Gastroesophageal sphincter (tissue), 4 donors: Measurements from ENCODE around the gene TNFRSF19. TPM values are rescaled to one million over a fixed set of nuclear protein-coding genes. Genes with fewer than 3 reads are reported as not detected.
"Not testable (repeated sequence)": the region's sequence is repeated elsewhere in the genome, so short reads cannot be mapped to it uniquely, and the experiment has no call there.

Source experiments
- ATAC-seq: fragments of 150-250 bp; one replicate; pipeline ENCODE4 v1.9.1; 2016; ENCODE audit warnings: mild to moderate bottlenecking, moderate library complexity
- H3K27ac ChIP-seq, 4 donors: fragments of 200-600 bp; sonication (generic) in 3 of 4; 1 replicate in 3 of 4; 2 replicates in 1 of 4; pipeline ENCODE4 v1.5.1; 2016 to 2019
- H3K27me3 ChIP-seq: fragments of 200-600 bp; sonication (generic); one replicate; pipeline ENCODE4 v1.5.1; 2019
- H3K36me3 ChIP-seq, 2 donors: fragments of 200-600 bp; sonication (generic); one replicate each; pipeline ENCODE4 v1.5.1; 2019; ENCODE audit warnings: control low read depth in 1 of 2
- H3K4me1 ChIP-seq, 3 donors: fragments of 200-600 bp; sonication (generic); 1 replicate in 2 of 3; 2 replicates in 1 of 3; pipeline ENCODE4 v1.5.1; 2016 to 2019; ENCODE audit warnings: control low read depth in 2 of 3
- H3K4me3 ChIP-seq, 2 donors: fragments of 200-600 bp; sonication (generic); one replicate each; pipeline ENCODE4 v1.5.1; 2019; ENCODE audit warnings: mild to moderate bottlenecking in 1 of 2, moderate library complexity in 1 of 2
- H3K9me3 ChIP-seq, 3 donors: fragments of 200-600 bp; sonication (generic); one replicate each; pipeline ENCODE4 v1.5.1; 2017 to 2019; ENCODE audit warnings: control low read depth in 2 of 3
- EP300 ChIP-seq: sonication (generic); formaldehyde crosslinking; IDR thresholded peaks from one replicate; pipeline ENCODE4 v1.6.1; 2017; ENCODE audit warnings: antibody characterized with exemption, mild to moderate bottlenecking
- POLR2A ChIP-seq, 2 donors: fragments of 450-650 bp; IDR thresholded peaks; one replicate each; pipeline ENCODE4 v1.6.1; 2017; ENCODE audit warnings: antibody characterized with exemption in 2 of 2, mild to moderate bottlenecking in 2 of 2, moderate library complexity in 1 of 2
- POLR2AphosphoS5 ChIP-seq: sonication (generic); formaldehyde crosslinking; IDR thresholded peaks from one replicate; pipeline ENCODE4 v1.6.1; 2017; ENCODE audit warnings: antibody characterized with exemption
- WGBS, 2 donors: methylation state at CpG; one replicate each; pipeline ENCODE4 v1.1.5; 2018; ENCODE audit warnings: low coverage in 1 of 2; 5-methylcytosine and 5-hydroxymethylcytosine counted together
- total RNA-seq, 4 donors: library from RNA; depleted of rRNA; stranded (reverse); fragments of >200 nt; gene quantifications; one replicate each; pipeline ENCODE4 v1.1.0, GENCODE V29; 2016
- TF ChIP-seq, protein P1 (sequence below), 4 experiments: fragments of 200-600 bp in 2 of 4; fragments of 450-650 bp in 2 of 4; sonication (generic) in 1 of 4; IDR thresholded peaks; one replicate each; pipeline ENCODE4 v1.5.1; 2017 to 2019; ENCODE audit warnings: antibody characterized with exemption in 4 of 4, mild to moderate bottlenecking in 2 of 4, moderate library complexity in 2 of 4

TNFRSF19 gene, protein sequence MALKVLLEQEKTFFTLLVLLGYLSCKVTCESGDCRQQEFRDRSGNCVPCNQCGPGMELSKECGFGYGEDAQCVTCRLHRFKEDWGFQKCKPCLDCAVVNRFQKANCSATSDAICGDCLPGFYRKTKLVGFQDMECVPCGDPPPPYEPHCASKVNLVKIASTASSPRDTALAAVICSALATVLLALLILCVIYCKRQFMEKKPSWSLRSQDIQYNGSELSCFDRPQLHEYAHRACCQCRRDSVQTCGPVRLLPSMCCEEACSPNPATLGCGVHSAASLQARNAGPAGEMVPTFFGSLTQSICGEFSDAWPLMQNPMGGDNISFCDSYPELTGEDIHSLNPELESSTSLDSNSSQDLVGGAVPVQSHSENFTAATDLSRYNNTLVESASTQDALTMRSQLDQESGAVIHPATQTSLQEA
- total RNA-seq = 10 to 100 TPM in 2 of 4 donors, 1 to 10 TPM in 2; 4.1 to 14.7 (median 8.2) TPM

- peaks cover 0 to 20% (median 0%) of the 10 kb centered on the region in 3 donors for H3K4me1 ChIP-seq
- H3K36me3 ChIP-seq = no peaks in the 10 kb centered on the region
- H3K9me3 ChIP-seq = no peaks in the 10 kb centered on the region
- peaks cover 5% of the 10 kb centered on the region for H3K27me3 ChIP-seq
- H3K27ac ChIP-seq = peak within 1 kb of the TSS in 3 of 4 donors; percentile 33 to 65 (median 55)
- WGBS, 2 donors = 10 to 25% methylated on average over 7 to 10 of the region's 10 CpGs
- TF ChIP-seq EP300 (no peak), POLR2AphosphoS5 (peak; percentile 5)
- peak within 1 kb of the TSS; percentile 12 to 29 for H3K4me3 ChIP-seq
- ATAC-seq = peak; percentile 50
Observed at GRCh38 chr13:23570099-23570920, at the start of gene TNFRSF19. TNFRSF19 (plus strand) TSS chr13:23570412; CDS start chr13:23590184, 19,772 bp downstream.

DNA sequence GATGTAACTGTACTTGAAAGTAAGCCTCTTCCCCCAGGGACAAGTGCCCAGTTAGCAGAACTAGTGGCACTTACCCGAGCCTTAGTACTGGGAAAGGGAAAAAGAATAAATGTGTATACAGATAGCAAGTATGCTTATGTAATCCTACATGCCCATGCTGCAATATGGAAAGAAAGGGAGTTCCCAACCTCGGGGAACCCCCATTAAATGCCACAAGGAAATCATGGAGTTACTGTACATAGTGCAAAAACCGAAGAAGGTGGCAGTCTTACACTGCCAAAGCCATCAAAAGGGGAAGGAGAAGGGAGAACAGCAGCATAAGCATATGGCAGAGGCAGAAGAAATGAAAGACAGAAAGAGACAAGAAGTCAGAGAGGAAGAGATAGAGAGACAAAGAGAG lies 40.3 kb upstream of the TNFRSF19 start:
- not testable (repeated sequence) for ATAC-seq, H3K4me3 ChIP-seq, H3K27ac ChIP-seq, H3K36me3 ChIP-seq, H3K27me3 ChIP-seq, H3K4me1 ChIP-seq
- WGBS, 2 donors = 62 to 80% methylated on average over 2 of the region's 3 CpGs
- peaks cover 0 to 14% (median 0%) of the 10 kb centered on the region in 3 donors for H3K9me3 ChIP-seq

GRCh38 chr13:23531446-23531845 lies 38.8 kb upstream of the TNFRSF19 start:
- Histone ChIP-seq H3K27me3 (no peaks in the 10 kb centered on the region), H3K4me3 (no peak overlapping the region), H3K9me3 (peaks cover 0 to 8% (median 0%) of the 10 kb centered on the region in 3 donors), H3K27ac (no peak overlapping the region), H3K4me1 (no peaks in the 10 kb centered on the region), H3K36me3 (no peaks in the 10 kb centered on the region)
- no peak for ATAC-seq
- WGBS, 2 donors = no CpG with 5 or more reads among the region's 15 CpGs
- TF ChIP-seq POLR2AphosphoS5 (no peak), POLR2A (IDR thresholded peaks at IDR 0.05) (no peak), EP300 (no peak)

GRCh38 chr13:23534090-23534489 lies 36.1 kb upstream of the TNFRSF19 start:
- TF ChIP-seq, protein P1, sequence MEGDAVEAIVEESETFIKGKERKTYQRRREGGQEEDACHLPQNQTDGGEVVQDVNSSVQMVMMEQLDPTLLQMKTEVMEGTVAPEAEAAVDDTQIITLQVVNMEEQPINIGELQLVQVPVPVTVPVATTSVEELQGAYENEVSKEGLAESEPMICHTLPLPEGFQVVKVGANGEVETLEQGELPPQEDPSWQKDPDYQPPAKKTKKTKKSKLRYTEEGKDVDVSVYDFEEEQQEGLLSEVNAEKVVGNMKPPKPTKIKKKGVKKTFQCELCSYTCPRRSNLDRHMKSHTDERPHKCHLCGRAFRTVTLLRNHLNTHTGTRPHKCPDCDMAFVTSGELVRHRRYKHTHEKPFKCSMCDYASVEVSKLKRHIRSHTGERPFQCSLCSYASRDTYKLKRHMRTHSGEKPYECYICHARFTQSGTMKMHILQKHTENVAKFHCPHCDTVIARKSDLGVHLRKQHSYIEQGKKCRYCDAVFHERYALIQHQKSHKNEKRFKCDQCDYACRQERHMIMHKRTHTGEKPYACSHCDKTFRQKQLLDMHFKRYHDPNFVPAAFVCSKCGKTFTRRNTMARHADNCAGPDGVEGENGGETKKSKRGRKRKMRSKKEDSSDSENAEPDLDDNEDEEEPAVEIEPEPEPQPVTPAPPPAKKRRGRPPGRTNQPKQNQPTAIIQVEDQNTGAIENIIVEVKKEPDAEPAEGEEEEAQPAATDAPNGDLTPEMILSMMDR (IDR thresholded peaks at IDR 0.05) = no peak
- TF ChIP-seq POLR2AphosphoS5 (no peak), POLR2A (IDR thresholded peaks at IDR 0.05) (no peak), EP300 (no peak)
- ATAC-seq = no peak
- no peak overlapping the region for H3K27ac ChIP-seq
- H3K36me3 ChIP-seq = no peaks in the 10 kb centered on the region
- peaks cover 0 to 8% (median 0%) of the 10 kb centered on the region in 3 donors for H3K9me3 ChIP-seq
- H3K4me1 ChIP-seq = no peaks in the 10 kb centered on the region
- WGBS, 2 donors = 60 to 81% methylated on average over 3 to 4 of the region's 5 CpGs
- H3K27me3 ChIP-seq = no peaks in the 10 kb centered on the region
- no peak overlapping the region for H3K4me3 ChIP-seq

GRCh38 chr13:23541221-23541824 lies 28.9 kb upstream of the TNFRSF19 start:
- Histone ChIP-seq H3K4me1 (no peaks in the 10 kb centered on the region), H3K27ac (no peak overlapping the region), H3K27me3 (no peaks in the 10 kb centered on the region), H3K9me3 (no peaks in the 10 kb centered on the region), H3K4me3 (no peak overlapping the region), H3K36me3 (no peaks in the 10 kb centered on the region)
- 85 to 94% methylated on average over 3 to 4 of the region's 4 CpGs for WGBS, 2 donors
- no peak for TF ChIP-seq POLR2AphosphoS5
- no peak for TF ChIP-seq EP300
- TF ChIP-seq POLR2A (IDR thresholded peaks at IDR 0.05) = no peak
- TF ChIP-seq, protein P1 (IDR thresholded peaks at IDR 0.05) = no peak
- no peak for ATAC-seq

DNA sequence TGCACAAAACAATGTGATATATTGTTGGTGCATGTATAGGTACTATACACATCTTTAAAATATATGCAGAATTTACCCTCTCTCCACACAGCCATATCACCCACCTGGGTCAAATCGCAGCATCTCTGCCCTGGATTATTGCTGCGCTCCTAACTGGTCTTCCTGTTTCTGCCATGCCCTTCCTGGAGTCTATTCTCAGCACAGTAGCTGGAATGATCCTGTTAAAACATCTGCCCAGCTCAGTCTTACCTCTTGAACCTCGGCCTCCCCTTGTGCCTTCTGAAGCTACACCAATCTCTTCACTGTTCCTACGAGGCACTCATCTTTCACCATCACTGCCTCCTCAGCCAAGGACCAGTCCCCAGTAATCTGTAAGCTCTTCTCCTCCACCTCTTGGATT lies 25.5 kb upstream of the TNFRSF19 start:
- Histone ChIP-seq H3K9me3 (no peaks in the 10 kb centered on the region), H3K4me3 (no peak overlapping the region), H3K4me1 (peaks cover 0 to 7% (median 3%) of the 10 kb centered on the region in 3 donors), H3K27me3 (no peaks in the 10 kb centered on the region), H3K36me3 (no peaks in the 10 kb centered on the region), H3K27ac (no peak overlapping the region)
- no peak for ATAC-seq
- 76 to 79% methylated on average over 4 of the region's 4 CpGs for WGBS, 2 donors
- TF ChIP-seq POLR2A (IDR thresholded peaks at IDR 0.05) (no peak), EP300 (no peak), POLR2AphosphoS5 (no peak)
- TF ChIP-seq, protein P1 (IDR thresholded peaks at IDR 0.05) = no peak
